Muscle of leg (tissue), 11 donors: ENCODE measurements around the gene TBC1D16. TPM values are rescaled to one million over a fixed set of nuclear protein-coding genes. Genes with fewer than 3 reads are reported as not detected.

Experiments used
- DNase-seq: peaks from one replicate; pipeline ENCODE4 v3.0.0; 2013
- H3K27ac ChIP-seq: one replicate; pipeline ENCODE4 v1.5.1; 2013; ENCODE audit warnings: mild to moderate bottlenecking, low read length, control low read depth
- H3K27me3 ChIP-seq: one replicate; pipeline ENCODE4 v1.6.1; 2013; ENCODE audit warnings: low read length; ENCODE audit not compliant: control insufficient read depth, insufficient read depth
- H3K36me3 ChIP-seq: one replicate; pipeline ENCODE4 v1.6.1; 2013; ENCODE audit warnings: low read length; ENCODE audit not compliant: control insufficient read depth, insufficient read depth
- H3K4me1 ChIP-seq: one replicate; pipeline ENCODE4 v1.6.1; 2013; ENCODE audit warnings: low read length; ENCODE audit not compliant: control insufficient read depth, insufficient read depth
- H3K4me3 ChIP-seq: one replicate; pipeline ENCODE4 v1.5.1; 2013; ENCODE audit warnings: low read length, control low read depth
- H3K9me3 ChIP-seq: replicated peaks from 2 replicates; pipeline ENCODE4 v1.6.1; 2013; ENCODE audit warnings: low read depth, low read length; ENCODE audit not compliant: control insufficient read depth
- WGBS: methylation state at CpG from one replicate; pipeline ENCODE4 v1.1.5; 2013; ENCODE audit warnings: missing lambda C conversion rate; ENCODE audit not compliant: insufficient coverage; 5-methylcytosine and 5-hydroxymethylcytosine counted together
- polyA plus RNA-seq, 8 donors: library from polyadenylated mRNA; unstranded; fragments of 120-200 nt; gene quantifications; one replicate each; pipeline versions ENCODE4 v1.2.1 to v1.2.3, GENCODE V29; 2013; ENCODE audit warnings: inconsistent platforms in 1 of 8, low replicate concordance in 1 of 8; ENCODE audit not compliant: insufficient read length in 8 of 8, insufficient read depth in 1 of 8
- total RNA-seq: library from RNA; stranded (reverse); fragments of 120-200 nt; gene quantifications from one replicate; pipeline ENCODE4 v1.2.4, GENCODE V29; 2013

Gene TBC1D16
- total and polyA plus RNA-seq, 9 donors = 22.6 to 43.8 (median 34.1) TPM

GRCh38 chr17:79888811-79889634 is 146.6 kb downstream of the TBC1D16 start:
- DNase-seq = no peak
- no peaks in the 10 kb centered on the region for H3K36me3 ChIP-seq
- no peak overlapping the region for H3K27ac ChIP-seq
- no peaks in the 10 kb centered on the region for H3K9me3 ChIP-seq
- H3K4me3 ChIP-seq = no peak overlapping the region
- H3K27me3 ChIP-seq = peaks cover 28% of the 10 kb centered on the region
- WGBS = 80% methylated on average over 20 of the region's 22 CpGs
- H3K4me1 ChIP-seq = peaks cover 17% of the 10 kb centered on the region

GRCh38 chr17:79888009-79888540 is 147.6 kb downstream of the TBC1D16 start:
- peaks cover 17% of the 10 kb centered on the region for H3K4me1 ChIP-seq
- H3K9me3 ChIP-seq = no peaks in the 10 kb centered on the region
- 86% methylated on average over 12 of the region's 17 CpGs for WGBS
- no peak overlapping the region for H3K27ac ChIP-seq
- H3K36me3 ChIP-seq = no peaks in the 10 kb centered on the region
- peaks cover 30% of the 10 kb centered on the region for H3K27me3 ChIP-seq
- DNase-seq = no peak
- H3K4me3 ChIP-seq = no peak overlapping the region

- peaks cover 31% of the 10 kb centered on the region for H3K27me3 ChIP-seq
Measured at GRCh38 chr17:79887451-79887991, 148.2 kb downstream of the TBC1D16 start.

GRCh38 chr17:79883202-79883601 is 152.5 kb downstream of the TBC1D16 start:
- no peak overlapping the region for H3K27ac ChIP-seq
- no peak overlapping the region for H3K4me3 ChIP-seq
- H3K27me3 ChIP-seq = peaks cover 21% of the 10 kb centered on the region
- no peaks in the 10 kb centered on the region for H3K9me3 ChIP-seq
- WGBS = no CpG with 5 or more reads among the region's 7 CpGs
- no peaks in the 10 kb centered on the region for H3K4me1 ChIP-seq
- no peak for DNase-seq
- H3K36me3 ChIP-seq = no peaks in the 10 kb centered on the region

More at GRCh38 chr17:79887451-79887991, 148.2 kb downstream of the TBC1D16 start:
- Histone ChIP-seq H3K27ac (no peak overlapping the region), H3K36me3 (no peaks in the 10 kb centered on the region), H3K4me3 (no peak overlapping the region), H3K9me3 (no peaks in the 10 kb centered on the region), H3K4me1 (peaks cover 13% of the 10 kb centered on the region)
- 83% methylated on average over 7 of the region's 14 CpGs for WGBS
- DNase-seq = no peak

Other genes starting within 250 kb of the TBC1D16 start
- 4.8 TPM for gene CBX8, start 238.8 kb downstream of the TBC1D16 start, total RNA-seq
- gene CBX8, start 238.8 kb downstream of the TBC1D16 start, polyA plus RNA-seq = 1 to 10 TPM; 5.3 to 6.8 (median 5.9) TPM
- gene CBX4, start 196.4 kb downstream of the TBC1D16 start, total RNA-seq = 6.6 TPM
- 10 to 100 TPM in 3 of 8 donors, 1 to 10 TPM in 5; 7.6 to 14.5 (median 9.8) TPM for gene CBX4, start 196.4 kb downstream of the TBC1D16 start, polyA plus RNA-seq
- 4.7 TPM for gene CCDC40, start 770 bp upstream of the TBC1D16 start, total RNA-seq
- 1 to 10 TPM; 3.2 to 7.1 (median 4.3) TPM for gene CCDC40, start 770 bp upstream of the TBC1D16 start, polyA plus RNA-seq
- 14.4 TPM for gene GAA, start 65.7 kb upstream of the TBC1D16 start, total RNA-seq
- gene GAA, start 65.7 kb upstream of the TBC1D16 start, polyA plus RNA-seq = 10 to 100 TPM; 20.2 to 37.1 (median 30.7) TPM
- gene EIF4A3, start 111.3 kb upstream of the TBC1D16 start, total RNA-seq = 81.9 TPM
- 10 to 100 TPM; 65.5 to 93.4 (median 78.6) TPM for gene EIF4A3, start 111.3 kb upstream of the TBC1D16 start, polyA plus RNA-seq
- 0.27 TPM for gene CARD14, start 134.2 kb upstream of the TBC1D16 start, total RNA-seq
- 1 to 10 TPM in 1 of 8 donors, under 1 TPM in 7; 0.28 to 1.5 (median 0.57) TPM for gene CARD14, start 134.2 kb upstream of the TBC1D16 start, polyA plus RNA-seq
- 9.6 TPM for gene SGSH, start 184.5 kb upstream of the TBC1D16 start, total RNA-seq
- gene SGSH, start 184.5 kb upstream of the TBC1D16 start, polyA plus RNA-seq = 10 to 100 TPM; 14.3 to 24.9 (median 20.9) TPM
- gene SLC26A11, start 184.6 kb upstream of the TBC1D16 start, total RNA-seq = 7.1 TPM
- 10 to 100 TPM in 3 of 8 donors, 1 to 10 TPM in 5; 8.2 to 15.2 (median 9.4) TPM for gene SLC26A11, start 184.6 kb upstream of the TBC1D16 start, polyA plus RNA-seq
- gene RNF213, start 225.0 kb upstream of the TBC1D16 start, total RNA-seq = 37.0 TPM
- 10 to 100 TPM; 23.0 to 43.0 (median 31.8) TPM for gene RNF213, start 225.0 kb upstream of the TBC1D16 start, polyA plus RNA-seq